ENCODE results near the gene FBXL16. TPM values are rescaled to one million over a fixed set of nuclear protein-coding genes. Genes with fewer than 3 reads are reported as not detected.

The FBXL16 gene
- total and polyA plus RNA-seq, 2 of the 13 experiments (the other 11 are each of a cell fraction or from before 2014, with no cell fraction given), result 0.22 to 2.0 TPM

DNA sequence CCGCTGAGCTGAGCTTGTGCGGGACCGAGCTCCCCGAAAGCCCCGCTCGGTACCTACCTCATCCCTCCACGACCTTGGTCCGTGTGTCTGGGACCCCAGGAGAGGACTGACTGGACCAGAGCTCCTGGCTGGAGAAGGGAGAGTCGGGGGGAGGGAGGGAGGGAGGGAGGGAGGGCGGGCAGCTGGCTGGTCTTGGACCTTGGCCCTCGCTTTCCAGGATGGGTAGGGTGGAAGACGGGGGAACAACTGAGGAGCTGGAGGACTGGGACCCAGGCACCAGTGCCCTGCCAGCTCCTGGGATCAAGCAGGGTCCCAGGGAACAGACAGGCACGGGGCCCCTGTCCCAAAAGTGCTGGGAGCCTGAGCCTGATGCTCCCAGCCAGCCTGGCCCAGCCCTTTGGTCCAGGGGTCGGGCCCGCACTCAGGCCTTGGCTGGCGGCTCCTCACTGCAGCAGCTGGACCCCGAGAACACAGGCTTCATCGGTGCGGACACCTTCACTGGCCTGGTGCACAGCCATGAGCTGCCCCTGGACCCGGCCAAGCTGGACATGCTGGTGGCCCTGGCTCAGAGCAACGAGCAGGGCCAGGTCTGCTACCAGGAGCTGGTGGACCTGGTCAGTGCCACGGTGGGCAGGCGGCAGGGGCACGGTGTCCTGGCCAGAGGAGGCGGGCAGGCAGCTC, 29.6 kb downstream of the FBXL16 start (continued):
- TF ChIP-seq, protein P1, sequence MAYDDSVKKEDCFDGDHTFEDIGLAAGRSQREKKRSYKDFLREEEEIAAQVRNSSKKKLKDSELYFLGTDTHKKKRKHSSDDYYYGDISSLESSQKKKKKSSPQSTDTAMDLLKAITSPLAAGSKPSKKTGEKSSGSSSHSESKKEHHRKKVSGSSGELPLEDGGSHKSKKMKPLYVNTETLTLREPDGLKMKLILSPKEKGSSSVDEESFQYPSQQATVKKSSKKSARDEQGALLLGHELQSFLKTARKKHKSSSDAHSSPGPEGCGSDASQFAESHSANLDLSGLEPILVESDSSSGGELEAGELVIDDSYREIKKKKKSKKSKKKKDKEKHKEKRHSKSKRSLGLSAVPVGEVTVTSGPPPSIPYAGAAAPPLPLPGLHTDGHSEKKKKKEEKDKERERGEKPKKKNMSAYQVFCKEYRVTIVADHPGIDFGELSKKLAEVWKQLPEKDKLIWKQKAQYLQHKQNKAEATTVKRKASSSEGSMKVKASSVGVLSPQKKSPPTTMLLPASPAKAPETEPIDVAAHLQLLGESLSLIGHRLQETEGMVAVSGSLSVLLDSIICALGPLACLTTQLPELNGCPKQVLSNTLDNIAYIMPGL (CRISPR knock-in tag; IDR thresholded peaks at IDR 0.05; ENCODE audit: borderline replicate concordance in 1 of 2, low read depth in 1 of 2), result no peak
- no peak for TF ChIP-seq DNMT1 (CRISPR knock-in tag; IDR thresholded peaks at IDR 0.05)
- TF ChIP-seq IRX3 (CRISPR knock-in tag; IDR thresholded peaks at IDR 0.05; ENCODE audit: borderline replicate concordance, low read depth), result no peak
- no peak for TF ChIP-seq SCMH1 (CRISPR knock-in tag; IDR thresholded peaks at IDR 0.05; ENCODE audit: borderline replicate concordance)
- TF ChIP-seq ZNF567 (CRISPR knock-in tag; IDR thresholded peaks at IDR 0.05; ENCODE audit: borderline replicate concordance), result no peak
- TF ChIP-seq, protein P2, sequence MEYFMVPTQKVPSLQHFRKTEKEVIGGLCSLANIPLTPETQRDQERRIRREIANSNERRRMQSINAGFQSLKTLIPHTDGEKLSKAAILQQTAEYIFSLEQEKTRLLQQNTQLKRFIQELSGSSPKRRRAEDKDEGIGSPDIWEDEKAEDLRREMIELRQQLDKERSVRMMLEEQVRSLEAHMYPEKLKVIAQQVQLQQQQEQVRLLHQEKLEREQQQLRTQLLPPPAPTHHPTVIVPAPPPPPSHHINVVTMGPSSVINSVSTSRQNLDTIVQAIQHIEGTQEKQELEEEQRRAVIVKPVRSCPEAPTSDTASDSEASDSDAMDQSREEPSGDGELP (IDR thresholded peaks at IDR 0.05; ENCODE audit: borderline replicate concordance, low read depth), result peak; percentile 53; the same call in 1 of the 2 replicates
- TF ChIP-seq, protein P3, sequence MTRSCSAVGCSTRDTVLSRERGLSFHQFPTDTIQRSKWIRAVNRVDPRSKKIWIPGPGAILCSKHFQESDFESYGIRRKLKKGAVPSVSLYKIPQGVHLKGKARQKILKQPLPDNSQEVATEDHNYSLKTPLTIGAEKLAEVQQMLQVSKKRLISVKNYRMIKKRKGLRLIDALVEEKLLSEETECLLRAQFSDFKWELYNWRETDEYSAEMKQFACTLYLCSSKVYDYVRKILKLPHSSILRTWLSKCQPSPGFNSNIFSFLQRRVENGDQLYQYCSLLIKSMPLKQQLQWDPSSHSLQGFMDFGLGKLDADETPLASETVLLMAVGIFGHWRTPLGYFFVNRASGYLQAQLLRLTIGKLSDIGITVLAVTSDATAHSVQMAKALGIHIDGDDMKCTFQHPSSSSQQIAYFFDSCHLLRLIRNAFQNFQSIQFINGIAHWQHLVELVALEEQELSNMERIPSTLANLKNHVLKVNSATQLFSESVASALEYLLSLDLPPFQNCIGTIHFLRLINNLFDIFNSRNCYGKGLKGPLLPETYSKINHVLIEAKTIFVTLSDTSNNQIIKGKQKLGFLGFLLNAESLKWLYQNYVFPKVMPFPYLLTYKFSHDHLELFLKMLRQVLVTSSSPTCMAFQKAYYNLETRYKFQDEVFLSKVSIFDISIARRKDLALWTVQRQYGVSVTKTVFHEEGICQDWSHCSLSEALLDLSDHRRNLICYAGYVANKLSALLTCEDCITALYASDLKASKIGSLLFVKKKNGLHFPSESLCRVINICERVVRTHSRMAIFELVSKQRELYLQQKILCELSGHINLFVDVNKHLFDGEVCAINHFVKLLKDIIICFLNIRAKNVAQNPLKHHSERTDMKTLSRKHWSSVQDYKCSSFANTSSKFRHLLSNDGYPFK (CRISPR knock-in tag; IDR thresholded peaks at IDR 0.05; ENCODE audit: borderline replicate concordance), result no peak
- TF ChIP-seq, protein P4, sequence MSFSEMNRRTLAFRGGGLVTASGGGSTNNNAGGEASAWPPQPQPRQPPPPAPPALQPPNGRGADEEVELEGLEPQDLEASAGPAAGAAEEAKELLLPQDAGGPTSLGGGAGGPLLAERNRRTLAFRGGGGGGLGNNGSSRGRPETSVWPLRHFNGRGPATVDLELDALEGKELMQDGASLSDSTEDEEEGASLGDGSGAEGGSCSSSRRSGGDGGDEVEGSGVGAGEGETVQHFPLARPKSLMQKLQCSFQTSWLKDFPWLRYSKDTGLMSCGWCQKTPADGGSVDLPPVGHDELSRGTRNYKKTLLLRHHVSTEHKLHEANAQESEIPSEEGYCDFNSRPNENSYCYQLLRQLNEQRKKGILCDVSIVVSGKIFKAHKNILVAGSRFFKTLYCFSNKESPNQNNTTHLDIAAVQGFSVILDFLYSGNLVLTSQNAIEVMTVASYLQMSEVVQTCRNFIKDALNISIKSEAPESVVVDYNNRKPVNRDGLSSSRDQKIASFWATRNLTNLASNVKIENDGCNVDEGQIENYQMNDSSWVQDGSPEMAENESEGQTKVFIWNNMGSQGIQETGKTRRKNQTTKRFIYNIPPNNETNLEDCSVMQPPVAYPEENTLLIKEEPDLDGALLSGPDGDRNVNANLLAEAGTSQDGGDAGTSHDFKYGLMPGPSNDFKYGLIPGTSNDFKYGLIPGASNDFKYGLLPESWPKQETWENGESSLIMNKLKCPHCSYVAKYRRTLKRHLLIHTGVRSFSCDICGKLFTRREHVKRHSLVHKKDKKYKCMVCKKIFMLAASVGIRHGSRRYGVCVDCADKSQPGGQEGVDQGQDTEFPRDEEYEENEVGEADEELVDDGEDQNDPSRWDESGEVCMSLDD (CRISPR knock-in tag; IDR thresholded peaks at IDR 0.05; ENCODE audit: borderline replicate concordance), result no peak
- TF ChIP-seq ZZZ3 (CRISPR knock-in tag; IDR thresholded peaks at IDR 0.05; ENCODE audit: borderline replicate concordance), result no peak
- no peak for TF ChIP-seq FOSL2 (CRISPR knock-in tag; IDR thresholded peaks at IDR 0.05)
- TF ChIP-seq ZNF749 (CRISPR knock-in tag; IDR thresholded peaks at IDR 0.05; ENCODE audit: borderline replicate concordance), result no peak
- peak; percentile 25; the same call in 1 of the 2 replicates for TF ChIP-seq SAP130 (CRISPR knock-in tag; IDR thresholded peaks at IDR 0.05; ENCODE audit: low read depth)
- peak; percentile 85 for TF ChIP-seq ZNF746 (CRISPR knock-in tag; IDR thresholded peaks at IDR 0.05)
- TF ChIP-seq HNF4A (CRISPR knock-in tag; IDR thresholded peaks at IDR 0.05), result peak; percentile 47
- no peak for TF ChIP-seq SPEN (CRISPR knock-in tag; IDR thresholded peaks at IDR 0.05; ENCODE audit: low read depth)
- TF ChIP-seq, protein P5, sequence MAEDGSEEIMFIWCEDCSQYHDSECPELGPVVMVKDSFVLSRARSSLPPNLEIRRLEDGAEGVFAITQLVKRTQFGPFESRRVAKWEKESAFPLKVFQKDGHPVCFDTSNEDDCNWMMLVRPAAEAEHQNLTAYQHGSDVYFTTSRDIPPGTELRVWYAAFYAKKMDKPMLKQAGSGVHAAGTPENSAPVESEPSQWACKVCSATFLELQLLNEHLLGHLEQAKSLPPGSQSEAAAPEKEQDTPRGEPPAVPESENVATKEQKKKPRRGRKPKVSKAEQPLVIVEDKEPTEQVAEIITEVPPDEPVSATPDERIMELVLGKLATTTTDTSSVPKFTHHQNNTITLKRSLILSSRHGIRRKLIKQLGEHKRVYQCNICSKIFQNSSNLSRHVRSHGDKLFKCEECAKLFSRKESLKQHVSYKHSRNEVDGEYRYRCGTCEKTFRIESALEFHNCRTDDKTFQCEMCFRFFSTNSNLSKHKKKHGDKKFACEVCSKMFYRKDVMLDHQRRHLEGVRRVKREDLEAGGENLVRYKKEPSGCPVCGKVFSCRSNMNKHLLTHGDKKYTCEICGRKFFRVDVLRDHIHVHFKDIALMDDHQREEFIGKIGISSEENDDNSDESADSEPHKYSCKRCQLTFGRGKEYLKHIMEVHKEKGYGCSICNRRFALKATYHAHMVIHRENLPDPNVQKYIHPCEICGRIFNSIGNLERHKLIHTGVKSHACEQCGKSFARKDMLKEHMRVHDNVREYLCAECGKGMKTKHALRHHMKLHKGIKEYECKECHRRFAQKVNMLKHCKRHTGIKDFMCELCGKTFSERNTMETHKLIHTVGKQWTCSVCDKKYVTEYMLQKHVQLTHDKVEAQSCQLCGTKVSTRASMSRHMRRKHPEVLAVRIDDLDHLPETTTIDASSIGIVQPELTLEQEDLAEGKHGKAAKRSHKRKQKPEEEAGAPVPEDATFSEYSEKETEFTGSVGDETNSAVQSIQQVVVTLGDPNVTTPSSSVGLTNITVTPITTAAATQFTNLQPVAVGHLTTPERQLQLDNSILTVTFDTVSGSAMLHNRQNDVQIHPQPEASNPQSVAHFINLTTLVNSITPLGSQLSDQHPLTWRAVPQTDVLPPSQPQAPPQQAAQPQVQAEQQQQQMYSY (CRISPR knock-in tag; IDR thresholded peaks at IDR 0.05), result 0 out of 2 replicates have a peak, but pooled peaks have one; percentile 1
